HepG2 (cell line): ENCODE data around the gene PUM1. TPM values are rescaled to one million over a fixed set of nuclear protein-coding genes. Genes with fewer than 3 reads are reported as not detected.

Experiments used
- ATF6 ChIP-seq: sonication (generic); formaldehyde crosslinking; conservative IDR thresholded peaks from 2 replicates; pipeline ENCODE4 v1.4.0; 2020; ENCODE audit warnings: missing genetic modification reagents
- CC2D1A ChIP-seq: sonication (generic); formaldehyde crosslinking; IDR thresholded peaks from 2 replicates; pipeline ENCODE4 v1.8.1; 2023; ENCODE audit warnings: mild to moderate bottlenecking, missing genetic modification reagents
- GLI4 ChIP-seq: sonication (generic); formaldehyde crosslinking; IDR thresholded peaks from 2 replicates; pipeline ENCODE4 v1.5.1; 2020; ENCODE audit warnings: missing genetic modification reagents, mild to moderate bottlenecking, moderate library complexity, borderline replicate concordance
- HMG20A ChIP-seq: IDR thresholded peaks from 2 replicates; pipeline ENCODE4 v1.6.1; 2016; ENCODE audit warnings: borderline replicate concordance
- JUNB ChIP-seq: sonication (generic); formaldehyde crosslinking; IDR thresholded peaks from 2 replicates; pipeline ENCODE4 v1.8.0; 2022; ENCODE audit warnings: missing genetic modification reagents, mild to moderate bottlenecking, borderline replicate concordance
- KAT8 ChIP-seq: IDR thresholded peaks from 2 replicates; pipeline ENCODE4 v1.6.1; 2016; ENCODE audit warnings: missing genetic modification reagents, missing compliant biosample characterization
- MED13 ChIP-seq: sonication (generic); formaldehyde crosslinking; IDR thresholded peaks from 2 replicates; pipeline ENCODE4 v1.5.0; 2020; ENCODE audit warnings: missing genetic modification reagents
- PHF5A ChIP-seq: IDR thresholded peaks from one replicate; pipeline ENCODE4 v1.6.1; 2018; ENCODE audit warnings: low read depth, missing genetic modification reagents; ENCODE audit not compliant: unreplicated experiment
- RBM39 ChIP-seq: fragments of 200-400 bp; formaldehyde crosslinking; IDR thresholded peaks from one replicate; pipeline ENCODE4 v1.6.1; 2018; ENCODE audit warnings: antibody characterized with exemption, mild to moderate bottlenecking, low read depth, low read length; ENCODE audit not compliant: poor library complexity, severe bottlenecking
- SMARCC2 ChIP-seq: fragments of 450-650 bp; IDR thresholded peaks from 2 replicates; pipeline ENCODE4 v1.6.1; 2017; ENCODE audit warnings: antibody characterized with exemption, mild to moderate bottlenecking
- SMARCE1 ChIP-seq: fragments of 450-650 bp; IDR thresholded peaks from 2 replicates; pipeline ENCODE4 v1.6.1; 2017; ENCODE audit warnings: borderline replicate concordance
- ZBTB7B ChIP-seq: sonication (generic); formaldehyde crosslinking; IDR thresholded peaks from 2 replicates; pipeline ENCODE4 v1.4.0; 2020; ENCODE audit warnings: missing genetic modification reagents
- ZMYM4 ChIP-seq: sonication (generic); formaldehyde crosslinking; IDR thresholded peaks from 2 replicates; pipeline ENCODE4 v1.8.1; 2023; ENCODE audit warnings: mild to moderate bottlenecking, missing genetic modification reagents
- ZNF10 ChIP-seq: sonication (generic); formaldehyde crosslinking; IDR thresholded peaks from 2 replicates; pipeline ENCODE4 v1.4.0; 2020; ENCODE audit warnings: mild to moderate bottlenecking, low read depth, missing genetic modification reagents, borderline replicate concordance
- ZNF33A ChIP-seq: sonication (generic); formaldehyde crosslinking; IDR thresholded peaks from 2 replicates; pipeline ENCODE4 v1.5.1; 2020; ENCODE audit warnings: missing genetic modification reagents, mild to moderate bottlenecking, moderate library complexity, borderline replicate concordance
- ZNF33B ChIP-seq: sonication (generic); formaldehyde crosslinking; IDR thresholded peaks from 2 replicates; pipeline ENCODE4 v1.5.1; 2020; ENCODE audit warnings: mild to moderate bottlenecking, missing genetic modification reagents
- ZNF343 ChIP-seq: sonication (generic); formaldehyde crosslinking; IDR thresholded peaks from 2 replicates; pipeline ENCODE4 v1.4.0; 2020; ENCODE audit warnings: mild to moderate bottlenecking, missing genetic modification reagents
- ZNF430 ChIP-seq: sonication (generic); formaldehyde crosslinking; IDR thresholded peaks from 2 replicates; pipeline ENCODE4 v1.9.0; 2021; ENCODE audit warnings: mild to moderate bottlenecking, missing genetic modification reagents
- ZNF530 ChIP-seq: sonication (generic); formaldehyde crosslinking; IDR thresholded peaks from 2 replicates; pipeline ENCODE4 v1.5.0; 2020; ENCODE audit warnings: low read depth, mild to moderate bottlenecking, missing genetic modification reagents
- ZNF547 ChIP-seq: sonication (generic); formaldehyde crosslinking; IDR thresholded peaks from 2 replicates; pipeline ENCODE4 v1.5.1; 2020; ENCODE audit warnings: mild to moderate bottlenecking, missing genetic modification reagents
- ZNF589 ChIP-seq: sonication (generic); formaldehyde crosslinking; conservative IDR thresholded peaks from 2 replicates; pipeline ENCODE4 v1.8.0; 2022; ENCODE audit warnings: mild to moderate bottlenecking, moderate library complexity, missing genetic modification reagents
- ZNF660 ChIP-seq: sonication (generic); formaldehyde crosslinking; IDR thresholded peaks from 2 replicates; pipeline ENCODE4 v1.5.1; 2020; ENCODE audit warnings: mild to moderate bottlenecking, low read depth, missing genetic modification reagents, borderline replicate concordance
- ZSCAN30 ChIP-seq: sonication (generic); formaldehyde crosslinking; IDR thresholded peaks from 2 replicates; pipeline ENCODE4 v1.5.0; 2020; ENCODE audit warnings: mild to moderate bottlenecking, missing genetic modification reagents
- polyA plus RNA-seq, 8 experiments: library from polyadenylated mRNA; depleted of rRNA in 3 of 8; stranded (reverse) in 7 of 8; unstranded in 1 of 8; fragments of >200 nt; fragmentation: Illumina TruSeq in 4 of 8; extraction: Trizol in 4 of 8; gene quantifications; 2 replicates each; pipeline versions ENCODE4 v1.2.1 to v1.2.3, GENCODE V29; 2011 to 2016; ENCODE audit warnings: low read depth in 4 of 8, missing spikeins in 1 of 8, mixed read lengths in 1 of 8; ENCODE audit not compliant: insufficient read depth in 1 of 8
- total RNA-seq, 5 experiments: library from RNA; depleted of rRNA; stranded (reverse); fragments of >200 nt; fragmentation: Illumina TruSeq; extraction: Trizol; gene quantifications; 2 replicates each; pipeline ENCODE4 v1.2.3, GENCODE V29; 2016; ENCODE audit warnings: low read depth in 1 of 5
- TF ChIP-seq, protein P1 (sequence below): sonication (generic); formaldehyde crosslinking; IDR thresholded peaks from 2 replicates; pipeline ENCODE4 v1.5.0; 2020; ENCODE audit warnings: missing genetic modification reagents
- TF ChIP-seq, protein P2 (sequence below): sonication (generic); formaldehyde crosslinking; IDR thresholded peaks from 2 replicates; pipeline ENCODE4 v1.4.0; 2020; ENCODE audit warnings: missing genetic modification reagents

PUM1 gene
- total and polyA plus RNA-seq, 2 of the 13 experiments (the other 11 are each of a cell fraction or from before 2014, with no cell fraction given) = 64.7 to 91.0 TPM

- TF ChIP-seq ZNF660 (CRISPR knock-in tag) (no peak), ZNF430 (CRISPR knock-in tag) (no peak), ZNF343 (CRISPR knock-in tag) (no peak), ZMYM4 (CRISPR knock-in tag) (peak; percentile 38; the same call in 1 of the 2 replicates), HMG20A (CRISPR knock-in tag) (no peak; the same call in 1 of the 2 replicates), KAT8 (CRISPR knock-in tag) (peak; percentile 73), ZNF530 (CRISPR knock-in tag) (no peak), PHF5A (CRISPR knock-in tag) (no peak), MED13 (CRISPR knock-in tag) (no peak), ZNF547 (CRISPR knock-in tag) (peak; percentile 28; the same call in 1 of the 2 replicates), ZNF33A (CRISPR knock-in tag) (peak; percentile 26; the same call in 1 of the 2 replicates), ZNF33B (CRISPR knock-in tag) (no peak), ZNF10 (CRISPR knock-in tag) (no peak), ZSCAN30 (CRISPR knock-in tag) (no peak), SMARCE1 (no peak), GLI4 (no peak), ZBTB7B (CRISPR knock-in tag) (no peak; the same call in none of the 2 replicates), SMARCC2 (no peak), RBM39 (peak; percentile 88), CC2D1A (CRISPR knock-in tag) (no peak), ATF6 (CRISPR knock-in tag) (no peak), JUNB (no peak), ZNF589 (CRISPR knock-in tag) (no peak)
- TF ChIP-seq, protein P1, sequence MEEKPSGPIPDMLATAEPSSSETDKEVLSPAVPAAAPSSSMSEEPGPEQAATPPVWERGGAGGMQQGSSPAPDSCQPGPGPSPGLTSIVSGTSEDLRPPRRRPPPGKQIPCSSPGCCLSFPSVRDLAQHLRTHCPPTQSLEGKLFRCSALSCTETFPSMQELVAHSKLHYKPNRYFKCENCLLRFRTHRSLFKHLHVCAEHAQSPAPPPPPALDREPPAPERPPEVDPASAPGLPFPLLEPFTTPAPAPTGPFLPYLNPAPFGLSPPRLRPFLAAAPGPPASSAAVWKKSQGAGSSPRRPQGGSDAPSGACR (CRISPR knock-in tag) = no peak
- TF ChIP-seq, protein P2, sequence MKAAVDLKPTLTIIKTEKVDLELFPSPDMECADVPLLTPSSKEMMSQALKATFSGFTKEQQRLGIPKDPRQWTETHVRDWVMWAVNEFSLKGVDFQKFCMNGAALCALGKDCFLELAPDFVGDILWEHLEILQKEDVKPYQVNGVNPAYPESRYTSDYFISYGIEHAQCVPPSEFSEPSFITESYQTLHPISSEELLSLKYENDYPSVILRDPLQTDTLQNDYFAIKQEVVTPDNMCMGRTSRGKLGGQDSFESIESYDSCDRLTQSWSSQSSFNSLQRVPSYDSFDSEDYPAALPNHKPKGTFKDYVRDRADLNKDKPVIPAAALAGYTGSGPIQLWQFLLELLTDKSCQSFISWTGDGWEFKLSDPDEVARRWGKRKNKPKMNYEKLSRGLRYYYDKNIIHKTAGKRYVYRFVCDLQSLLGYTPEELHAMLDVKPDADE (CRISPR knock-in tag) = no peak
Observed at GRCh38 chr1:31065310-31066217, at the start of gene PUM1 (continued).
